CD4-positive, CD25-positive, alpha-beta regulatory T cell (primary cell): Measurements from ENCODE around the gene BIVM. TPM values are rescaled to one million over a fixed set of nuclear protein-coding genes. Genes with fewer than 3 reads are reported as not detected.

Experiments
- ATAC-seq, 2 donors: fragments of 150-1000 bp; cut with Tn5 transposase; one replicate each; pipeline ENCODE4 v1.10.0; 2021; ENCODE audit warnings: low read depth in 2 of 2, moderate number of reproducible peaks in 2 of 2, moderate library complexity in 1 of 2
- DNase-seq, 3 donors: peaks; one replicate each; pipeline versions ENCODE4 v3.0.0 to v3.0.0-alpha.2; 2012 to 2022; ENCODE audit warnings: mixed read lengths in 1 of 3
- H3K27ac ChIP-seq: one replicate; pipeline ENCODE4 v1.7.0; 2013; ENCODE audit warnings: mild to moderate bottlenecking, low read length; ENCODE audit not compliant: insufficient read depth, poor library complexity, severe bottlenecking
- H3K27me3 ChIP-seq: one replicate; pipeline ENCODE4 v1.7.0; 2013; ENCODE audit warnings: low read length; ENCODE audit not compliant: control insufficient read depth, insufficient read depth
- H3K36me3 ChIP-seq: one replicate; pipeline ENCODE4 v1.7.0; 2013; ENCODE audit warnings: mild to moderate bottlenecking, low read length, moderate library complexity; ENCODE audit not compliant: control insufficient read depth, insufficient read depth
- H3K4me1 ChIP-seq: 2 replicates; pipeline ENCODE4 v1.7.0; 2013; ENCODE audit warnings: mild to moderate bottlenecking, low read length; ENCODE audit not compliant: insufficient read depth, control insufficient read depth, poor library complexity, severe bottlenecking
- H3K4me3 ChIP-seq: one replicate; pipeline ENCODE4 v1.7.0; 2013; ENCODE audit warnings: low read depth, mild to moderate bottlenecking, low read length, moderate library complexity
- H3K9me3 ChIP-seq, 2 experiments: 1 replicate in 1 of 2; 2 replicates in 1 of 2; pipeline ENCODE4 v1.7.0; 2013; ENCODE audit warnings: low read length in 2 of 2, mild to moderate bottlenecking in 1 of 2, moderate library complexity in 1 of 2; ENCODE audit not compliant: control insufficient read depth in 2 of 2
- H3K27ac Mint-ChIP-seq, 3 donors: one replicate each; pipeline ENCODE4 v1.8.0; 2020 to 2022; ENCODE audit warnings: mild to moderate bottlenecking in 3 of 3, mixed read lengths in 3 of 3, moderate library complexity in 2 of 3
- H3K27me3 Mint-ChIP-seq: one replicate; pipeline ENCODE4 v1.8.0; 2022; ENCODE audit warnings: mild to moderate bottlenecking, mixed read lengths
- H3K36me3 Mint-ChIP-seq: one replicate; pipeline ENCODE4 v1.8.0; 2020; ENCODE audit warnings: mixed read lengths
- H3K4me1 Mint-ChIP-seq, 4 donors: one replicate each; pipeline ENCODE4 v1.8.0; 2020 to 2022; ENCODE audit warnings: mixed read lengths in 4 of 4, mild to moderate bottlenecking in 1 of 4
- H3K4me3 Mint-ChIP-seq, 4 donors: one replicate each; pipeline ENCODE4 v1.8.0; 2020 to 2022; ENCODE audit warnings: mild to moderate bottlenecking in 4 of 4, mixed read lengths in 4 of 4, moderate library complexity in 3 of 4
- H3K9me3 Mint-ChIP-seq, 7 donors: one replicate each; pipeline ENCODE4 v1.8.0; 2020 to 2022; ENCODE audit warnings: mixed read lengths in 7 of 7, mild to moderate bottlenecking in 3 of 7, moderate library complexity in 2 of 7
- polyA plus RNA-seq, 4 donors: library from polyadenylated mRNA; unstranded; fragments of 300-500 nt; fragmentation: Illumina TruSeq; gene quantifications; one replicate each; pipeline ENCODE4 v1.2.3, GENCODE V29; 2021
- total RNA-seq: library from RNA; stranded (reverse); gene quantifications from one replicate; pipeline ENCODE4 v1.2.3, GENCODE V29; 2022

Gene BIVM
- total and polyA plus RNA-seq, 5 donors from 2014 or later, result 6.1 to 8.4 (median 7.9) TPM

GRCh38 chr13:102814025-102814607 is 15.2 kb downstream of the BIVM start:
- Histone ChIP-seq H3K27ac (no peak overlapping the region), H3K4me3 (no peak overlapping the region), H3K4me1 (no peaks in the 10 kb centered on the region), H3K27me3 (no peaks in the 10 kb centered on the region), H3K9me3 (no peaks in the 10 kb centered on the region), H3K36me3 (no peaks in the 10 kb centered on the region)
- no peak overlapping the region for H3K4me3 Mint-ChIP-seq
- H3K9me3 Mint-ChIP-seq, result peaks cover 0 to 6% (median 2%) of the 10 kb centered on the region in 7 donors
- peaks cover 4% of the 10 kb centered on the region for H3K27me3 Mint-ChIP-seq
- H3K27ac Mint-ChIP-seq, result peak overlapping the region in 1 of 3 donors; percentile 18
- H3K4me1 Mint-ChIP-seq, result peaks cover 5 to 16% (median 9%) of the 10 kb centered on the region in 4 donors
- no peak for ATAC-seq
- DNase-seq, result no peak
- H3K36me3 Mint-ChIP-seq, result peaks cover 35% of the 10 kb centered on the region

- H3K36me3 Mint-ChIP-seq, result peaks cover 35% of the 10 kb centered on the region
- H3K4me1 Mint-ChIP-seq, result peaks cover 5 to 16% (median 9%) of the 10 kb centered on the region in 4 donors
- no peak overlapping the region for H3K27ac Mint-ChIP-seq
These were observed 15.9 kb downstream of the BIVM start for GRCh38 chr13:102814793-102815192.

GRCh38 chr13:102815788-102816187 is 16.9 kb downstream of the BIVM start:
- no peaks in the 10 kb centered on the region for H3K9me3 ChIP-seq
- H3K36me3 Mint-ChIP-seq, result peaks cover 31% of the 10 kb centered on the region
- ATAC-seq, result no peak
- H3K27ac Mint-ChIP-seq, result no peak overlapping the region
- no peaks in the 10 kb centered on the region for H3K4me1 ChIP-seq
- H3K4me3 ChIP-seq, result no peak overlapping the region
- H3K4me3 Mint-ChIP-seq, result no peak overlapping the region
- no peaks in the 10 kb centered on the region for H3K27me3 ChIP-seq
- H3K27me3 Mint-ChIP-seq, result no peaks in the 10 kb centered on the region
- H3K27ac ChIP-seq, result no peak overlapping the region
- H3K36me3 ChIP-seq, result no peaks in the 10 kb centered on the region
- H3K9me3 Mint-ChIP-seq, result peaks cover 0 to 6% (median 2%) of the 10 kb centered on the region in 7 donors
- no peak for DNase-seq
- H3K4me1 Mint-ChIP-seq, result peaks cover 5 to 11% (median 7%) of the 10 kb centered on the region in 4 donors

More at GRCh38 chr13:102814793-102815192, 15.9 kb downstream of the BIVM start:
- no peak for ATAC-seq
- H3K9me3 Mint-ChIP-seq, result peaks cover 0 to 6% (median 2%) of the 10 kb centered on the region in 7 donors
- H3K36me3 ChIP-seq, result no peaks in the 10 kb centered on the region
- DNase-seq, result no peak
- H3K4me1 ChIP-seq, result no peaks in the 10 kb centered on the region
- H3K9me3 ChIP-seq, result no peaks in the 10 kb centered on the region
- peaks cover 3% of the 10 kb centered on the region for H3K27me3 Mint-ChIP-seq
- H3K27ac ChIP-seq, result no peak overlapping the region
- no peak overlapping the region for H3K4me3 ChIP-seq
- no peaks in the 10 kb centered on the region for H3K27me3 ChIP-seq
- no peak overlapping the region for H3K4me3 Mint-ChIP-seq

- H3K27me3 Mint-ChIP-seq, result no peaks in the 10 kb centered on the region
- Histone ChIP-seq H3K4me3 (no peak overlapping the region), H3K36me3 (no peaks in the 10 kb centered on the region), H3K27me3 (no peaks in the 10 kb centered on the region), H3K4me1 (no peaks in the 10 kb centered on the region), H3K9me3 (no peaks in the 10 kb centered on the region), H3K27ac (no peak overlapping the region)
- ATAC-seq (no peak), DNase-seq (no peak)
- H3K36me3 Mint-ChIP-seq, result peaks cover 27% of the 10 kb centered on the region
- peaks cover 5 to 11% (median 7%) of the 10 kb centered on the region in 4 donors for H3K4me1 Mint-ChIP-seq
- H3K27ac Mint-ChIP-seq, result no peak overlapping the region
- peaks cover 0 to 6% (median 2%) of the 10 kb centered on the region in 7 donors for H3K9me3 Mint-ChIP-seq
- H3K4me3 Mint-ChIP-seq, result no peak overlapping the region
These were observed 17.8 kb downstream of the BIVM start for GRCh38 chr13:102816708-102817107.

GRCh38 chr13:102817241-102817640 is 18.3 kb downstream of the BIVM start:
- H3K27me3 Mint-ChIP-seq, result no peaks in the 10 kb centered on the region

GRCh38 chr13:102817907-102818306 is 19.0 kb downstream of the BIVM start:
- Mint-ChIP-seq H3K9me3 (no peaks in the 10 kb centered on the region), H3K27me3 (no peaks in the 10 kb centered on the region), H3K4me1 (peaks cover 5 to 11% (median 7%) of the 10 kb centered on the region in 4 donors), H3K27ac (no peak overlapping the region), H3K4me3 (no peak overlapping the region), H3K36me3 (peaks cover 25% of the 10 kb centered on the region)
- Histone ChIP-seq H3K9me3 (no peaks in the 10 kb centered on the region), H3K27me3 (no peaks in the 10 kb centered on the region), H3K4me1 (no peaks in the 10 kb centered on the region), H3K4me3 (no peak overlapping the region), H3K36me3 (peaks cover 6% of the 10 kb centered on the region), H3K27ac (no peak overlapping the region)
- DNase-seq (no peak), ATAC-seq (no peak)

More at GRCh38 chr13:102817241-102817640, 18.3 kb downstream of the BIVM start:
- Histone ChIP-seq H3K27ac (no peak overlapping the region), H3K27me3 (no peaks in the 10 kb centered on the region), H3K4me3 (no peak overlapping the region), H3K9me3 (no peaks in the 10 kb centered on the region), H3K36me3 (peaks cover 5% of the 10 kb centered on the region), H3K4me1 (no peaks in the 10 kb centered on the region)
- Mint-ChIP-seq H3K27ac (no peak overlapping the region), H3K4me1 (peaks cover 5 to 11% (median 7%) of the 10 kb centered on the region in 4 donors), H3K36me3 (peaks cover 21% of the 10 kb centered on the region), H3K4me3 (no peak overlapping the region), H3K9me3 (peaks cover 0 to under 1% (median 0%) of the 10 kb centered on the region in 7 donors)
- no peak for DNase-seq
- no peak for ATAC-seq

- Mint-ChIP-seq H3K4me1 (no peaks in the 10 kb centered on the region), H3K9me3 (no peaks in the 10 kb centered on the region), H3K27me3 (no peaks in the 10 kb centered on the region), H3K27ac (no peak overlapping the region), H3K36me3 (peaks cover 15% of the 10 kb centered on the region), H3K4me3 (no peak overlapping the region)
- H3K27me3 ChIP-seq, result no peaks in the 10 kb centered on the region
- peaks cover 12% of the 10 kb centered on the region for H3K36me3 ChIP-seq
- no peak for ATAC-seq
- H3K4me1 ChIP-seq, result no peaks in the 10 kb centered on the region
- H3K27ac ChIP-seq, result no peak overlapping the region
- no peaks in the 10 kb centered on the region for H3K9me3 ChIP-seq
- H3K4me3 ChIP-seq, result no peak overlapping the region
- no peak for DNase-seq
These were observed 26.5 kb downstream of the BIVM start for GRCh38 chr13:102825400-102825799.
